GM19023 (cell line): ENCODE measurements around the gene SPDYE2.
A peak's percentile ranks its signal among the peaks of the same experiment; 100 is the strongest.
"Not testable (repeated sequence)": the region's sequence is repeated elsewhere in the genome, so short reads cannot be mapped to it uniquely, and the experiment has no call there.

Experiments
- ATAC-seq: cut with Tn5 transposase; IDR thresholded peaks from one replicate; pipeline ENCODE4 v1.9.1; 2021; ENCODE audit warnings: mild to moderate bottlenecking, moderate library complexity; ENCODE audit not compliant: unreplicated experiment

Gene SPDYE2

GRCh38 chr7:102550808-102551422 lies at the start of gene SPDYE2:
Gene SPDYE2 (plus strand): TSS chr7:102551226. CDS start chr7:102553256, 2,030 bp downstream.
- not testable (repeated sequence) for ATAC-seq

- ATAC-seq: not testable (repeated sequence)
Measured at GRCh38 chr7:102503141-102503540, 47.9 kb upstream of the SPDYE2 start.

- not testable (repeated sequence) for ATAC-seq
Measured at GRCh38 chr7:102505298-102506185, 45.5 kb upstream of the SPDYE2 start.

GRCh38 chr7:102507410-102508088 lies 43.5 kb upstream of the SPDYE2 start:
- ATAC-seq: not testable (repeated sequence)

DNA sequence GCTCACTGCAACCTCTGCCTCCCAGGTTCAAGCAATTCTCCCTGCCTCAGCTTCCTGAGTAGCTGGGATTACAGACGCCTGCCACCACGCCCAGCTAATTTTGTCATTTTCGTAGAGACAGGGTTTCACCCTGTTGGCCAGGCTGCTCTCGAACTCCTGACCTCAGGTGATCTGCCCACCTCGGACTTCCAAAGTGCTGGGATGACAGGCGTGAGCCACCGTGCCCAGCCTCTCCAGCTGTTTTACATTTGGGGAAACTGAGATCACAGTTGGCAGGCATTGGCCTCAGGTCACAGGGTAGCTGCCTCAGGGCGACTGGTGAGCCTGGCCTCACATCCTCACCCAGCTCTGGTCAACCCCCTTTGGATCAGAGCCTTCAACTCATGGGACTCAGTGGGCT lies 40.5 kb upstream of the SPDYE2 start:
- not testable (repeated sequence) for ATAC-seq

GRCh38 chr7:102511860-102512522 lies 39.0 kb upstream of the SPDYE2 start:
- peak; percentile 31 for ATAC-seq

DNA sequence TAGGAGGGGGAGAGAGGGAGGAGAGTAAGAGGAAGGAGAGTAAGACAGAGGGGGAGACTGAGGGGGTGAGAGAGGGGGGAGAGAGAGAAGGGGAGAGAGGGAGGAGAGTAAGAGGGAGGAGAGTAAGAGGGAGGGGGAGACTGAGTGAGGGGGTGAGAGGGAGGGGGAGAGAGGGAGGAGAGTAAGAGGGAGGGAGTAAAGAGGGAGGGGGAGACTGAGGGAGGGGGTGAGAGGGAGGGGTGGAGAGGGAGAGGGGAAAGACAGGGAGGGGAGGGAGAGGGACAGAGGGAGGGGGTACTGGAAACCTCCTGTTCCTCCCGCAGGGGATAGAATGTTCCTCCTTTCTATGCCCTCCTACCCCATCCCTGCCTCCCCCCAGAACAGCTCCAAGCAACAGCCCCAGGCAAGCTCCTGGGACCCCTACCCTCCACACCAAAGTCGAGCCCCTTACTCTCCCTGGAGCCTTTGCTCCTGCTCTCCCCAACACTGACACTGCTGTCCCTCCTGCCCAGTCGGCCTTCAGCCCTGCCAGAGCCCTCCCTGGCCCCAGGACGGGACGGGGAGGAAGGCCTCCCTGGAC lies 38.3 kb upstream of the SPDYE2 start:
- not testable (repeated sequence) for ATAC-seq

GRCh38 chr7:102514881-102515721 lies 35.9 kb upstream of the SPDYE2 start:
- ATAC-seq: peak; percentile 66

GRCh38 chr7:102515889-102516288 lies 35.1 kb upstream of the SPDYE2 start:
- ATAC-seq: not testable (repeated sequence)

DNA sequence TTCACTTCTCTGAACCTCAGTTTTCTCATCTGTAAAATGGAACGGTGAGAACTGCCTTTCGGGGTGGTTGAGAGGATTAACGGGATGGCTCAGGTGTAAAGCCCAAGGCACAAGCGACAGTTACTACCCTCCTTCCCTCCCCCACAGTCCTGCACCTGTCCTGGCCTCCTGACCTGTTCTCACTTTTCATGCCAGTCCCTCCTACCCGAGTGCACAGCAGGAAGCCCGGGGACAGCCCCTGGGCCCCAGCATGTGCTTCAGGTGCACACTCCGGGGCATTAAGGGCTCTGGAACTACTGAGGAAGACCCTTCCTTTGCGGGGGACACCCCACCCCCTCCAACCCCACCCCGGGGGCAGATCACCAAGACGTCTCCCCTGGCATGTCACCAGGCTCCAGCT lies 34.1 kb upstream of the SPDYE2 start:
- not testable (repeated sequence) for ATAC-seq

DNA sequence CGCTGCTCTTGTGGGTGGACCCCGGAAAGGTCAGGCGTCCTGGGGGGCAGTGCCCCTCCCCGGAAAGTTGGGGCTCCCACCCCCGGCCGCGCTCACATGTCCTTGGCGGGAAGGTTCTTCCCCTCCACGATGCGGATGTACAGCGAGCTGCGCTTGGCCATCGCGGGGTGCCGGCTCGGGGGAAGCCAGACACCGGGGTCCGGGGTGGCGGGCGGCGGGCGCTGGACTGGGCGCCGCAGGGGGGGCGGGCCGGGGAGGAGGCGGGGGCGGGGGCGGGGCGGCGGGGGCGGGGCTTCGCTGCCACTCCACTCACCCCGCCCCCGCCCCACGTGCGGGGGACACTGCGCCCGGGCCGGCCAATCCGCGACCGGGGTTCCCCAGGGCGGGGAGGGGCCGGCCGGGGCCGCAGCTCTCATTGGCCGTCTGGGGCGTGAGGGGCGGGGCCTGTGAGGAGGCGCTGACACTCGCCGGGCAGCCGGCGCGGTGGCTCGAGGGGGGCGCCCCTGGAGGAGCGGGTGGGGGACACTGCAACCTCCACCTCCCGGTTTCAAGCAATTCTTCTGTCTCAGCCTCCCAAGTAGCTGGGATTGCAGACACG lies 33.4 kb upstream of the SPDYE2 start, which contains the start of gene RASA4B:
Gene RASA4B (minus strand): TSS at position 228 of the 598 bp plus-strand sequence. CDS start 67 bp downstream, at position 161.
- peak; percentile 60 for ATAC-seq

- ATAC-seq: not testable (repeated sequence)
Measured at GRCh38 chr7:102520797-102521196, 30.2 kb upstream of the SPDYE2 start.

DNA sequence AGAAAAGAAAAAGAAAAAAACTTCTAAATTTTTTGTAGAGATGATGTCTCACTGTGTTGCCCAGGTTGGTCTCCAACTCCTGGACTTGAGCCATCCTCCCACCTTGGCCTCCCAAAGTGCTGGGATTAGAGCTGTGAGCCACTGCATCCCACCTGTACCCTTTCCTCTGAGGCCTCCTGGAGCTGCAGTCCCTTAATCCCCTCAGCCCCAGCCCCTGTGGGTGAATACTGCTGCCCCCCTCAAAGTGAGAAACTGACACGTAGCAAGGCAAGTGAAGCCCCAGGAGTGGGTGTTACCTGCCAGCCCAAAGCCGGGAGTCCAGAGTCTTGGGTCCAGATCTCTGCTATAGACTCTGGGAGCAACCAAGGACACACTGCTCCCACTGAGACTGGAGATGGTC lies 26.2 kb upstream of the SPDYE2 start:
- not testable (repeated sequence) for ATAC-seq

DNA sequence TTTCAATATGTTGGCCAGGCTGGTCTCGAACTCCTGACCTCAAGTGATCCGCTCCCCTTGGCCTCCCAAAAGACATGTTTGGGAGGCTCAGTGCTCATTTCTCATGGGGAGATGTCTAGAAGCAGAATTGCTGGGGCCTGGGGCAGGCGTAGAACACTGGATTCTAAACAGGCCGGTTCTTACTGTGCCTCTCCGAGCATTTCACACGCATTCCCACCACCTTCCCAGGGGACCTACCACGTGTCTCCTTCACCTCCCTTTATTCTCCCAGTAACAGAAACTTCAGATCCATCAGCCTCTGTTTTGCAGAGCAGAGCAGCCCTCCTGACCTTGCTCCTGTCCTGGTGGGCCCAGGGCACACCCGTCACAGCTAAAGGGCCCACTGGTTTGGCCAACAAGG lies 23.8 kb upstream of the SPDYE2 start:
- ATAC-seq: not testable (repeated sequence)

DNA sequence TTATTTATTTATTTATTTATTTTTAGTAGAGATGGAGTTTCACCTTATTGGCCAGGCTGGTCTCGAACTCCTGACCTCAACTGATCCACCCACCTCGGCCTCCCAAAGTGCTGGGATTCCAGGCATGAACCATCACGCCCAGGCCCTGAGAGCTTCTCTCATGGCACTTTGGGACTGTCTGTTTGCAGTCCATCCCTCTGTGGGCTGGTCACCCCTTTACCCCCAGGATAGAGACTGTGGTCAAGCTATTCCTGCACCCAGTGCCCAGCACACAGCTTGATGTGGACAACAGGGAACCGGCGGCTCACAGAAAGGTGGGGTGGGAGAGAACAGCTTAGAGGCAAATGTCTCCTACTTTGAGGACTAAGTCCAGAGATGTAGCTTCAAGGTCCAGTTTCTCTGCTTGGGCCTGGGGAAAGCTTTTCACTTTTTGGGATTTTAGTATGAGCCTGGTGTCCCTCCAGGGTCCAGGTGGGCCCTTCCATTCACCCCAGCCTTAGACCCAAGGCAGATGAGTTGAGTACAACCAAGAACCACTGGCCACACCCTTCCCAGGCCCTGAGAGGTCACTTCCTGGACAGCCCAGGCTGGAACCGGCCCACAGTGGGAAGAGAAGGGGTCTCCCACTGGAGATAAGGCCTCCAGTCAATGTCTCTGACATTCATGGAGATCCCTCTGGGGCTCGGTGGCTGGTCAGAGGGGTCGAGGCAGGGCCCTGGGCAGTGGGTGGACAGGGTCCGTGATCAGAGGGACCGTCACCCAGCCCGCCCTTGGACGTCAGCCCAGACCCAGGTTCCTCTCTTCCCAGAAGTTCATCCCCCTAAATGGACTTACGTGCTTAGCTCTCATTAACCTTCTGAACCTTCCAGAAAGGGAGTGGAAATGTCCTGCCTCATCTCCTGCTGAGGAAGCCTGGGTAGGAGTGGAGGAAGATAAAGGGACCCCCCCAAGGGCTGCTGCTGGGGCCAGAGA lies 22.9 kb upstream of the SPDYE2 start:
- ATAC-seq: not testable (repeated sequence)

GRCh38 chr7:102531583-102531982 lies 19.4 kb upstream of the SPDYE2 start:
- ATAC-seq: not testable (repeated sequence)

DNA sequence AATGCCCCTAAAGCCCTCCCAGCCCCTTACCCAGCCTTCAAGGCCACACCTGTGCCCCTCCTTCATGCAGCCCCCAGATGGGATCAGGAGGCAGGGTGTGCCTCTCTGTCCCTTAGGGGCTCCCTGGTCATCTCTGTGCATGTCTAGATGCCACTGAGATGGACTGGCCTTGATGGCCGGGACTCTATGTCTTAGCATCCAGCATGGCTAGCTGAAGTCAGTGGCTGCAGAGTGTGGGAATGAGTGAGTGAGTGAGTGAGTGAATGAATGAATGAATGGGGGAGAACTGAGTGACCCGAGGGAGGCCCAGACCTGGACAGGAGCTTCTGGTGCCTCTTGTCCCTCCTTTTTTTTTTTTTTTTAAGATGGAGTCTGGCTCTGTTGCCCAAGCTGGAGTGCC lies 18.9 kb upstream of the SPDYE2 start:
- not testable (repeated sequence) for ATAC-seq

DNA sequence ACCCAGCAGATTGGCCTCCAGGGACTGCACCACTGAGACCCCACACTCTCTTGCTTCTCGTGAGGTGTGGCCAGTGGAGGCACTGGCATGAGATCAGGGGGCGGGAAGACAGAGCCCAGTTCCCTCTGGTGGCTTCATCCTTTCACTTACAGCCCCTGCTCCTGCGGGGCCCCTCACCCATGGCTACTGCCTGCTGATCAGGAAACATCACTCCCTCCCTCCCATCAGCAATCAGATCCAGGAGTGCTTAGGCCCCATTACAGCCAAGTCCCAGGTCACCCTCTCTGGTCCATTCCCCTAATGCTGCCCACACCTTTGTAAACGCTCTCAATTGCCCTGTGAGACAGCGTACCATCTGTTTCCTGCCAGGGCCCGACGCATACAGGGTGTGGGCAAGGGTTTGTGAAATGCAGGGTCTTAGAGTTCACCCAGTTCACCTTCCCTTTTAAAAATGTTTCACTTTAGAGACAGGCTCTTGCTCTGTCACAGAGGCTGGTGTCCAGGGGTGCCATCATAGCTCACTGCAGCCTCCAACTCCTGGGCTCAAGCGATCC lies 15.9 kb upstream of the SPDYE2 start:
- not testable (repeated sequence) for ATAC-seq
